GM18519 (cell line): ENCODE data around the gene CAPZA2.
"Not testable (repeated sequence)": the region's sequence is repeated elsewhere in the genome, so short reads cannot be mapped to it uniquely, and the experiment has no call there.

Source experiments
- ATAC-seq: cut with Tn5 transposase; IDR thresholded peaks from one replicate; pipeline ENCODE4 v1.9.1; 2021; ENCODE audit warnings: mild to moderate bottlenecking, moderate library complexity; ENCODE audit not compliant: unreplicated experiment, low FRiP score

The CAPZA2 gene

GRCh38 chr7:116862234-116862950 is at the start of gene CAPZA2:
CAPZA2 (plus strand) TSS chr7:116862587; CDS start chr7:116862612, 25 bp downstream.
- peak; percentile 87 for ATAC-seq

GRCh38 chr7:116812860-116813259 is 49.5 kb upstream of the CAPZA2 start:
- ATAC-seq = no peak

- not testable (repeated sequence) for ATAC-seq
Measured at GRCh38 chr7:116813371-116813770, 49.0 kb upstream of the CAPZA2 start.

GRCh38 chr7:116815041-116815440 is 47.3 kb upstream of the CAPZA2 start:
- ATAC-seq = no peak

GRCh38 chr7:116820149-116820548 is 42.2 kb upstream of the CAPZA2 start:
- ATAC-seq = no peak

GRCh38 chr7:116821647-116822046 is 40.7 kb upstream of the CAPZA2 start:
- not testable (repeated sequence) for ATAC-seq

- ATAC-seq = no peak
Measured at GRCh38 chr7:116824449-116824848, 37.9 kb upstream of the CAPZA2 start.

GRCh38 chr7:116828281-116828680 is 34.1 kb upstream of the CAPZA2 start:
- ATAC-seq = no peak

GRCh38 chr7:116829041-116829440 is 33.3 kb upstream of the CAPZA2 start:
- no peak for ATAC-seq

GRCh38 chr7:116829493-116829892 is 32.9 kb upstream of the CAPZA2 start:
- ATAC-seq = no peak

GRCh38 chr7:116832692-116833091 is 29.7 kb upstream of the CAPZA2 start:
- ATAC-seq = no peak

- ATAC-seq = no peak
Measured at GRCh38 chr7:116834815-116835504, 27.4 kb upstream of the CAPZA2 start.

- ATAC-seq = no peak
Measured at GRCh38 chr7:116836048-116836447, 26.3 kb upstream of the CAPZA2 start.

GRCh38 chr7:116836911-116837310 is 25.5 kb upstream of the CAPZA2 start:
- no peak for ATAC-seq

GRCh38 chr7:116837586-116837985 is 24.8 kb upstream of the CAPZA2 start:
- ATAC-seq = no peak

- ATAC-seq = no peak
Measured at GRCh38 chr7:116840256-116840655, 22.1 kb upstream of the CAPZA2 start.

- no peak for ATAC-seq
Measured at GRCh38 chr7:116842371-116842770, 20.0 kb upstream of the CAPZA2 start.

GRCh38 chr7:116843378-116843777 is 19.0 kb upstream of the CAPZA2 start:
- ATAC-seq = no peak

GRCh38 chr7:116851175-116851574 is 11.2 kb upstream of the CAPZA2 start:
- no peak for ATAC-seq

- no peak for ATAC-seq
Measured at GRCh38 chr7:116851671-116852070, 10.7 kb upstream of the CAPZA2 start.

- ATAC-seq = no peak
Measured at GRCh38 chr7:116854132-116854531, 8.3 kb upstream of the CAPZA2 start.

GRCh38 chr7:116857052-116857451 is 5.3 kb upstream of the CAPZA2 start:
- ATAC-seq = no peak
